ENCODE results near the gene LKAAEAR1.
"Not testable (repeated sequence)": the region's sequence is repeated elsewhere in the genome, so short reads cannot be mapped to it uniquely, and the experiment has no call there.

The LKAAEAR1 gene

GRCh38 chr20:64083804-64084684 is at the start of gene LKAAEAR1:
LKAAEAR1 (minus strand) TSS chr20:64084398; CDS start chr20:64084219, 179 bp downstream.
- no peak for FAIRE-seq

GRCh38 chr20:64131406-64131805 is 47.2 kb upstream of the LKAAEAR1 start:
- FAIRE-seq = no peak

GRCh38 chr20:64130876-64131275 is 46.7 kb upstream of the LKAAEAR1 start:
- FAIRE-seq = no peak

- no peak for FAIRE-seq
Measured at GRCh38 chr20:64130271-64130670, 46.1 kb upstream of the LKAAEAR1 start.

- FAIRE-seq = no peak
Measured at GRCh38 chr20:64129146-64129782, 45.1 kb upstream of the LKAAEAR1 start.

GRCh38 chr20:64123517-64123916 is 39.3 kb upstream of the LKAAEAR1 start:
- FAIRE-seq = not testable (repeated sequence)

- FAIRE-seq = not testable (repeated sequence)
Measured at GRCh38 chr20:64122927-64123326, 38.7 kb upstream of the LKAAEAR1 start.

- no peak for FAIRE-seq
Measured at GRCh38 chr20:64121586-64121985, 37.4 kb upstream of the LKAAEAR1 start.

GRCh38 chr20:64119681-64120341 is 35.6 kb upstream of the LKAAEAR1 start:
- FAIRE-seq = no peak

- no peak for FAIRE-seq
Measured at GRCh38 chr20:64119301-64119680, 35.1 kb upstream of the LKAAEAR1 start.

GRCh38 chr20:64117432-64117777 is 33.2 kb upstream of the LKAAEAR1 start:
- FAIRE-seq = not testable (repeated sequence)

- FAIRE-seq = no peak
Measured at GRCh38 chr20:64116541-64117431, 32.6 kb upstream of the LKAAEAR1 start.

- no peak for FAIRE-seq
Measured at GRCh38 chr20:64116016-64116415, 31.8 kb upstream of the LKAAEAR1 start.

- FAIRE-seq = no peak
Measured at GRCh38 chr20:64115171-64115911, 31.1 kb upstream of the LKAAEAR1 start.

GRCh38 chr20:64114356-64114971 is 30.3 kb upstream of the LKAAEAR1 start:
- FAIRE-seq = no peak

GRCh38 chr20:64113796-64114355 is 29.7 kb upstream of the LKAAEAR1 start:
- FAIRE-seq = no peak

- no peak for FAIRE-seq
Measured at GRCh38 chr20:64113444-64113775, 29.2 kb upstream of the LKAAEAR1 start.

- FAIRE-seq = no peak
Measured at GRCh38 chr20:64112691-64113443, 28.7 kb upstream of the LKAAEAR1 start.

- no peak for FAIRE-seq
Measured at GRCh38 chr20:64111841-64112641, 27.8 kb upstream of the LKAAEAR1 start.
